Activated CD8-positive, alpha-beta memory T cell treated with anti-CD3 and anti-CD28 coated beads for 1 hour (primary cell): ENCODE results near the gene KIRREL2.
"Not testable (repeated sequence)": the region's sequence is repeated elsewhere in the genome, so short reads cannot be mapped to it uniquely, and the experiment has no call there.

Experiments
- DNase-seq, 2 donors: peaks; one replicate each; pipeline ENCODE4 v3.0.0-alpha.2; 2020; ENCODE audit warnings: low read depth in 1 of 2; ENCODE audit errors: extremely low read depth in 1 of 2

The KIRREL2 gene

DNA sequence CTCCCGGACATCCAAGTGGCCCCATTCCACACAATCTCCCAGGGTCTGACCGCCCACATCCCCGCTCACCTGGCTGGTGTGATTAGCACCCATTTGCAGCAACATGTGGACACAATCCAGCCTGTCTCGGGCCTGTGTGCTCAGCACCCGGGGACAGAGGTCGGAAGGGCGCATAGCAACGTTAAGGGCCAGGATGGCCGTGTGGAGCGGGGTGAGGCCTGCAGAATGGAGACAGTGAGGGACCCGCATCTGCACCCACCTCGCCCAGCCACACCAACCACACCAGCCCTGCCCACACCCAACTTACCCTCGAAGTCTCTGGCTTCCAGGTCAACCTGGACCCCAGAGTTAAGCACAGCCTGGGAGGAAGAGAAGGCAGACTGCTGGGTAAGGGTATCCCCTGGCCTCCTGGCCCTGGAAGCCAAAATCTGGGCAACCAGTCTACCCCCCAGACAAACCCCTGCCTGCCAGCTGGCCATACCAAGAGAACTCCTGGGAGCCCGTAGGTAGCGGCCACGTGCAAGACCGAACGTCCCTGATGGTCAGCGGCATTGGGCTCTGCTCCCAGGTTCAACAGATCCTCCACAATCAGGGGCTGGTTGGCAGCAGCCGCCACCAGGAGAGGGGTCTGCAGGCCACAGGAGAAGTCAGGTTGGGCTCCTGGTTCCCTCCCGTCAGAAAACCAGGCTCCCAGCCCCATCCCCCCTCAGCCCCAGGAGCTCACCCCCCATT is 39.4 kb downstream of the KIRREL2 start:
- no peak for DNase-seq

DNA sequence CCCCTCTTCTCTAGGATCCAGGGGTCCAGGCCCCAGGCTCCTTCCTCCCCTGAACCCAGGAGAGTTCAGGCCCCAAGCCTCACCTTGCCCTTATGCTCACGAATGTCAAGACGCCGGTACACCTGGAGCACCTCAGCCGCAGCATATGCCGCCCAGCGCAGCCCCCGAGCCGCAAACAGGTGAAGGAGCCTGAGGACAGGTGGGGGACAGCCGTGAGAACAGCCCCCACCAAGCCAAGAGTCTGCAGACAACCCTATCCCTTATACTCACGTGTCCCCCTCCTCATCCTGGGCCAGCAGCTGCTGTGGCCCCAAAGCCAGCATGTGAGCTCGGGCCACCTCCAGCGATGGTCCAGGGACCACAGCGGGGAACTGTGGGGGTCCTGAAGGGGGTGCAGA is 39.9 kb downstream of the KIRREL2 start:
- no peak for DNase-seq

GRCh38 chr19:35897706-35898451 is 41.2 kb downstream of the KIRREL2 start:
- no peak for DNase-seq

GRCh38 chr19:35898499-35898809 is 41.7 kb downstream of the KIRREL2 start:
- no peak for DNase-seq

DNA sequence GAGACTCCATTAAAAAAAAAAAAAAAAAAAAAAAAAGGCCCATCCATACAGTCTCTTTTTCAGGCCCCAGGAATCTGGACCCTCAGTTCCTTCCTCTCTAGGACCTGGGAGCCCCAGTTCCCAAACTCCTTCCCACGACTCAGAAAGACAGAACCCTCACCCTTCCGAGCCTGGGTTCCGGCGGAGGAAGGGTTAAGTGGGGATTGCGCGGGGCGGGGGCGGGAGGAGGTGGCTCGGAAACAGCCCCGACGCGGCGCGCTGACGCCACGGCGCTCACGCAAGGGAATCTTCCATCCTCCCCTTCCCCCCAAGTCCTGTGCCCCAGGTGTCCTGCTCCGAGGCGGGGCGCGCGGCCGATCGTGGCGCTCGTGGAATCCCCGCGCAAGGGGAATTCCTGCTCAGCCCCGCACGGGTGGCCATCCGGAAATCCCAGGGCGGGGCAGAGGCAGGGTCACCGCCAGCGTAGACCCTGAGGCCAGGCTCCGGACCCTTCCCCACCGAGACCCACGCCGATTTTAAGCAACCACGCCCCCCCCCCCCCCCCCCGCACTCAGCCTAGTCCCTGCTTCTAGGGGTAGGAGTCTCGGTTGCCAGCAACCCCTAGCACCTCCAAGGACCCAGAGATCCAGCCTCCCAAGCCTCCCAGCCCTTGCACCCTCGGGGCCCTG is 43.0 kb downstream of the KIRREL2 start:
- DNase-seq: peak; percentile 71 to 82

- no peak for DNase-seq
These were observed 44.4 kb downstream of the KIRREL2 start for GRCh38 chr19:35901055-35901644.

DNA sequence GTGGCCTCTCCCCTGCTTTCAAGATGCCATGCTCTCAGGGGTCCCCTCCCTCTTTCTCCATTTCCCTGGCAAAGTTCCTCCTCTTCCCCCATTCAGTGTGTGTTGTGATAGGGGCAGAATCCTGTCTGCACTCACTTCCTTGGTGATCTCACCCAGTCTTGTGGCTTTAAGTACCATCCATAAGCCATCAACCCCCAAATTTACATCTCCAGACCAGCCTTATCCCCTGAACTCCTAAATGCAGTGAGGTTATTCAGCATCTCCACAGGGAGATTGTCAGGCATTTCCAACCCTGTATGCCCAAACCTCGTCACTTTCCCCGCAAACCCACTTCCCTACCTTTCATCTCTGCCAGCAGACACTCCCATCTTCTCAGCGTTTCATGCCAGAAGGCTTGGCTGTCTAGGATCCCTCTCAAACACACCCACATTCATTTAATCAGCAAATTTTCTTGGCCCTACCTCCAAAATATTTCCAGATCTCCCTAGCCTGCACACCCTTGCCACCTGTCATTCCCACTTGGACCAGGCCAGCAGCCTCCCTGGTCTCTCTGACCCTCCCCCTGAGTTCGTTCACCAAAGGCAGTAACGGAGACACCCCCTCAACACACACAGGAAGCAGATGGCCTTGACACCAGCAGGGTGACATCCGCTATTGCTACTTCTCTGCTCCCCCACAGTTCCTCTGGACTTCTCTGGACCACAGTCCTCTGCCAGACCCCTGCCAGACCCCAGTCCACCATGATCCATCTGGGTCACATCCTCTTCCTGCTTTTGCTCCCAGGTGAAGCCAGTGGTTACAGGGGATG is 45.3 kb downstream of the KIRREL2 start, which contains the start of gene HCST:
Gene HCST, plus strand, starts transcription at position 676 of the 808 bp plus-strand sequence. Its CDS starts 65 bp downstream, at position 741.
- DNase-seq: no peak

DNA sequence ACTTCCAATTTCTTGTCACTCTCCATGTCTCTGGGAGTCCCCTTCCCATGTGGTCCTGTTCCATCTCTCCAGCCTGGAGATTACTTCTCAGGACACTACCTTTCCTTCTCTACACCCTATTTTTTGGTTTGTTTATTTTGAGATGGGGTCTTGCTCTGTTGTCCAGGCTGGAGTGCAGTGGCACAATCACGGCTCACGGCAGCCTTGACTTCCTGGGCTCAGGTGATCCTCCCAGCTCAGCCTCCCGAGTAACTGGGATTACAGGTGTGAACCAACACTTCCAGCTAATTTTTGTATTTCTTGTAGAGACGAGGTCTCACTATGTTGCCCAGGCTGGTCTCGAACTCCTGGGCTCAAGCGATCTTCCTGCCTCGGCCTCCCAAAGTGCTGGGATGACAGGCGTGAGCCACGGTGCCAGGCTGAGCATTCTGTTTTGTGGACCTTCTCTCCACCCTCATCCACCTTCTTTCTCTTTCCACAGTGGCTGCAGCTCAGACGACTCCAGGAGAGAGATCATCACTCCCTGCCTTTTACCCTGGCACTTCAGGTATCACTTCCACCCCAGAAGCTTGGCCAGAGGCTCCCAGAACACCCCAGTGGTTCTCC is 46.3 kb downstream of the KIRREL2 start:
- DNase-seq: no peak

GRCh38 chr19:35903550-35904179 is 47.0 kb downstream of the KIRREL2 start:
- peak; percentile 78 to 85 for DNase-seq

GRCh38 chr19:35904311-35905068 is 47.8 kb downstream of the KIRREL2 start:
- no peak for DNase-seq

GRCh38 chr19:35905178-35905727 is 48.5 kb downstream of the KIRREL2 start:
- no peak for DNase-seq

- DNase-seq: no peak
These were observed 50.6 kb downstream of the KIRREL2 start for GRCh38 chr19:35907377-35907745.

GRCh38 chr19:35908010-35908441 is 51.3 kb downstream of the KIRREL2 start, which contains the start of gene TYROBP:
Gene TYROBP (minus strand): TSS chr19:35908295. CDS start chr19:35908228, 67 bp downstream.
- no peak for DNase-seq

- DNase-seq: no peak
These were observed 52.4 kb downstream of the KIRREL2 start for GRCh38 chr19:35908973-35909683.

- DNase-seq: no peak
These were observed 52.9 kb downstream of the KIRREL2 start for GRCh38 chr19:35909684-35910035.

DNA sequence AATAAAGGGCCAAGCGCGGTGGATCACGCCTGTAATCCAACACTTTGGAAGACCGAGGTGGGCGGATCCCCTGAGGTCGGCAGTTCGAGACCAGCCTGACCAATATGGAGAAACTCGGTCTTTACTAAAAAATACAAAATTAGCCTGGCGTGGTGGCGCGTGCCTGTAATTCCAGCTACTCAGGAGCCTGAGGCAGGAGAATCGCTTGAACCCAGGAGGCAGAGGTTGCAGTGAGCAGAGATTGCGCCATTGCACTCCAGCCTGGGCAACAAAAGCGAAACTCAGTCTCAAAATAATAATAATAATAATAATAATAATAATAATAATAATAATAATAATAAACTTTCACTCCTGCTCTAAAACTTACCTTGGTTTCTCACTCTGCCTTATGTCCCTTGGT is 53.6 kb downstream of the KIRREL2 start:
- DNase-seq: not testable (repeated sequence)

- no peak for DNase-seq
These were observed 54.5 kb downstream of the KIRREL2 start for GRCh38 chr19:35911173-35911572.

GRCh38 chr19:35911790-35912189 is 55.1 kb downstream of the KIRREL2 start:
- no peak for DNase-seq
